H1 (cell line): ENCODE results near the gene SNRNP70. TPM values are rescaled to one million over a fixed set of nuclear protein-coding genes. Genes with fewer than 3 reads are reported as not detected.

ENCODE experiments used
- CTCF ChIA-PET: fragments of 300-600 bp; sonication (Branson Sonifier 250); formaldehyde crosslinking; loops from one replicate; lab custom pipeline; 2021; ENCODE audit not compliant: partially characterized antibody; lab: Charles Lee
- POLR2A ChIA-PET: fragments of 300-600 bp; sonication (Branson Sonifier 250); formaldehyde crosslinking; loops from one replicate; lab custom pipeline; 2021; ENCODE audit warnings: inconsistent platforms; ENCODE audit not compliant: partially characterized antibody; lab: Charles Lee
- DNase-seq, 2 experiments: peaks; one replicate each; pipeline versions ENCODE4 v3.0.0 to v3.0.0-alpha.2; 2010 to 2022; ENCODE audit warnings: low spot score in 2 of 2, low read depth in 1 of 2, mixed read lengths in 1 of 2
- FAIRE-seq: peaks from 2 replicates; lab custom pipeline; 2011; peaks lifted over from hg19 to GRCh38; lab: Jason Lieb, UNC
- H2AFZ ChIP-seq: 2 replicates; pipeline ENCODE4 v1.8.1; 2012; ENCODE audit warnings: low read length, inconsistent platforms
- H2AK5ac ChIP-seq: 2 replicates; pipeline ENCODE4 v1.6.1; 2013; ENCODE audit warnings: low read depth, low read length
- H2BK120ac ChIP-seq: replicated peaks from 2 replicates; pipeline ENCODE3; 2013; ENCODE audit warnings: low read depth, low read length, inconsistent platforms
- H2BK12ac ChIP-seq: 2 replicates; pipeline ENCODE4 v1.6.1; 2013; ENCODE audit warnings: low read depth, low read length
- H2BK15ac ChIP-seq: 2 replicates; pipeline ENCODE4 v1.6.1; 2013; ENCODE audit warnings: low read length
- H2BK20ac ChIP-seq: 2 replicates; pipeline ENCODE4 v1.6.1; 2013; ENCODE audit warnings: low read length
- H2BK5ac ChIP-seq: 2 replicates; pipeline ENCODE4 v1.6.1; 2013; ENCODE audit warnings: low read depth, low read length
- H3K14ac ChIP-seq: 2 replicates; pipeline ENCODE4 v1.6.1; 2013; ENCODE audit warnings: inconsistent platforms; ENCODE audit not compliant: insufficient read length
- H3K18ac ChIP-seq: 2 replicates; pipeline ENCODE4 v1.6.1; 2013; ENCODE audit warnings: low read length; ENCODE audit errors: extremely low read depth
- H3K23ac ChIP-seq: 2 replicates; pipeline ENCODE4 v1.6.1; 2013; ENCODE audit warnings: inconsistent platforms; ENCODE audit not compliant: insufficient read length
- H3K23me2 ChIP-seq: 2 replicates; pipeline ENCODE4 v1.6.1; 2013; ENCODE audit warnings: low read depth, low read length
- H3K27ac ChIP-seq: 2 replicates; pipeline ENCODE4 v1.6.1; 2011; ENCODE audit warnings: low read depth, low read length, inconsistent platforms
- H3K27me3 ChIP-seq, 4 experiments: replicated peaks in 1 of 4; 1 replicate in 1 of 4; 2 replicates in 3 of 4; pipeline versions ENCODE4 v1.6.1 to v1.8.1; 2011 to 2013; ENCODE audit warnings: low read length in 3 of 4, mild to moderate bottlenecking in 3 of 4, inconsistent platforms in 2 of 4, mixed read lengths in 2 of 4, moderate library complexity in 1 of 4; ENCODE audit not compliant: control insufficient read depth in 3 of 4, insufficient read depth in 3 of 4; ENCODE audit errors: extremely low read depth in 1 of 4
- H3K36me3 ChIP-seq, 4 experiments: 2 replicates each; pipeline versions ENCODE4 v1.6.1 to v1.8.1; 2011 to 2013; ENCODE audit warnings: mild to moderate bottlenecking in 4 of 4, low read length in 3 of 4, moderate library complexity in 2 of 4, control low read depth in 1 of 4, inconsistent platforms in 1 of 4; ENCODE audit not compliant: insufficient read depth in 4 of 4, control insufficient read depth in 2 of 4
- H3K4ac ChIP-seq: replicated peaks from 2 replicates; pipeline ENCODE3; 2013; ENCODE audit warnings: low read length, low read depth, mixed read lengths, inconsistent platforms; ENCODE audit not compliant: insufficient read length
- H3K4me1 ChIP-seq, 4 experiments: replicated peaks in 1 of 4; 1 replicate in 1 of 4; 2 replicates in 3 of 4; pipeline versions ENCODE4 v1.6.1 to v1.8.1; 2011 to 2013; ENCODE audit warnings: low read length in 3 of 4, inconsistent platforms in 2 of 4, mixed read lengths in 1 of 4; ENCODE audit not compliant: insufficient read depth in 4 of 4, control insufficient read depth in 3 of 4
- H3K4me2 ChIP-seq, 2 experiments: 2 replicates each; pipeline versions ENCODE4 v1.6.1 to v1.8.1; 2011 to 2013; ENCODE audit warnings: low read depth in 2 of 2, low read length in 2 of 2, control low read depth in 1 of 2, inconsistent platforms in 1 of 2, mild to moderate bottlenecking in 1 of 2; ENCODE audit not compliant: insufficient read depth in 1 of 2
- H3K4me3 ChIP-seq, 4 experiments: fragments of 200-600, 300-600 bp in 1 of 4; sonication (generic), shearing (Covaris generic), sonication (Bioruptor Twin) in 1 of 4; 2 replicates each; pipeline versions ENCODE4 v1.5.1 to v1.8.1; 2011 to 2016; ENCODE audit warnings: low read length in 4 of 4, low read depth in 3 of 4, control low read depth in 2 of 4, inconsistent platforms in 2 of 4, mild to moderate bottlenecking in 2 of 4, mixed read lengths in 1 of 4, moderate library complexity in 1 of 4; ENCODE audit not compliant: insufficient read depth in 2 of 4; ENCODE audit errors: extremely low read depth in 1 of 4
- H3K56ac ChIP-seq: replicated peaks from 2 replicates; pipeline ENCODE3; 2013; ENCODE audit warnings: low read depth, mild to moderate bottlenecking, mixed read lengths, low read length, inconsistent platforms; ENCODE audit not compliant: insufficient read length
- H3K79me1 ChIP-seq: 2 replicates; pipeline ENCODE4 v1.6.1; 2013; ENCODE audit warnings: low read depth, low read length, control low read depth
- H3K79me2 ChIP-seq, 2 experiments: 2 replicates each; pipeline versions ENCODE4 v1.6.1 to v1.8.1; 2012 to 2013; ENCODE audit warnings: low read length in 2 of 2, mild to moderate bottlenecking in 2 of 2, inconsistent platforms in 1 of 2; ENCODE audit not compliant: insufficient read depth in 2 of 2, control insufficient read depth in 1 of 2
- H3K9ac ChIP-seq, 4 experiments: replicated peaks in 1 of 4; 1 replicate in 1 of 4; 2 replicates in 3 of 4; pipeline versions ENCODE4 v1.6.1 to v1.8.1; 2011 to 2013; ENCODE audit warnings: low read depth in 3 of 4, low read length in 3 of 4, control low read depth in 2 of 4, mild to moderate bottlenecking in 2 of 4, moderate library complexity in 2 of 4, inconsistent platforms in 1 of 4; ENCODE audit errors: extremely low read depth in 1 of 4
- H3K9me3 ChIP-seq, 2 experiments: 2 replicates each; pipeline versions ENCODE4 v1.6.1 to v1.8.1; 2012 to 2013; ENCODE audit warnings: mild to moderate bottlenecking in 2 of 2, moderate library complexity in 2 of 2, control low read depth in 1 of 2, inconsistent platforms in 1 of 2, low read depth in 1 of 2, low read length in 1 of 2, mixed read lengths in 1 of 2; ENCODE audit not compliant: insufficient read depth in 2 of 2
- H4K20me1 ChIP-seq, 2 experiments: replicated peaks in 1 of 2; 2 replicates each; pipeline versions ENCODE3 to v1.8.1; 2011 to 2013; ENCODE audit warnings: inconsistent platforms in 2 of 2, low read length in 2 of 2, mild to moderate bottlenecking in 1 of 2; ENCODE audit not compliant: insufficient read depth in 2 of 2, control insufficient read depth in 1 of 2
- H4K5ac ChIP-seq: 2 replicates; pipeline ENCODE4 v1.6.1; 2013; ENCODE audit warnings: low read length, low read depth, mixed read lengths, inconsistent platforms; ENCODE audit not compliant: insufficient read length
- H4K8ac ChIP-seq: 2 replicates; pipeline ENCODE4 v1.8.0; 2013; ENCODE audit warnings: mild to moderate bottlenecking, moderate library complexity, low read length, inconsistent platforms; ENCODE audit not compliant: insufficient read depth; ENCODE audit errors: extremely low read depth
- H4K91ac ChIP-seq: replicated peaks from 2 replicates; pipeline ENCODE3; 2013; ENCODE audit warnings: low read length, mixed read lengths, inconsistent platforms; ENCODE audit not compliant: insufficient read length
- ASH2L ChIP-seq: fragments of 200-600, 300-600 bp; sonication (generic); IDR thresholded peaks from one replicate; pipeline ENCODE4 v1.7.1; 2017; ENCODE audit warnings: low read length
- CBX5 ChIP-seq: fragments of 300-800, 300-1000 bp; sonication (generic); IDR thresholded peaks from 2 replicates; pipeline ENCODE4 v1.7.1; 2016; ENCODE audit warnings: antibody characterized with exemption, low read length, low read depth
- CREB1 ChIP-seq: IDR thresholded peaks from 2 replicates; pipeline ENCODE4 v1.6.1; 2012; ENCODE audit warnings: inconsistent platforms
- EGR1 ChIP-seq: IDR thresholded peaks from 2 replicates; pipeline ENCODE4 v1.6.1; 2011; ENCODE audit warnings: low read depth, low read length, borderline replicate concordance
- JUND ChIP-seq: IDR thresholded peaks from 2 replicates; pipeline ENCODE4 v1.6.1; 2011; ENCODE audit warnings: mild to moderate bottlenecking, improper control_type of control experiment, low read length
- RAD21 ChIP-seq, 2 experiments: IDR thresholded peaks in 1 of 2; conservative IDR thresholded peaks in 1 of 2; 2 replicates each; pipeline ENCODE4 v1.6.1; 2011; ENCODE audit warnings: low read depth in 2 of 2, low read length in 2 of 2, improper control_type of control experiment in 1 of 2, inconsistent platforms in 1 of 2, mild to moderate bottlenecking in 1 of 2, moderate library complexity in 1 of 2
- RXRA ChIP-seq: IDR thresholded peaks from 2 replicates; pipeline ENCODE4 v1.6.1; 2011; ENCODE audit warnings: low read depth, mild to moderate bottlenecking, low read length, moderate library complexity; ENCODE audit not compliant: insufficient read depth
- SAP30 ChIP-seq: fragments of 300-600 bp; sonication (generic); IDR thresholded peaks from 2 replicates; pipeline ENCODE4 v1.7.1; 2012; ENCODE audit warnings: low read length, moderate library complexity, mild to moderate bottlenecking, inconsistent platforms; ENCODE audit not compliant: insufficient read depth, insufficient replicate concordance
- SUZ12 ChIP-seq: fragments of 200-600 bp; sonication (generic); IDR thresholded peaks from 2 replicates; pipeline ENCODE4 v1.6.1; 2012; ENCODE audit warnings: mild to moderate bottlenecking, inconsistent platforms, low read length, moderate library complexity, mixed read lengths
- TBP ChIP-seq: IDR thresholded peaks from 2 replicates; pipeline ENCODE4 v1.6.1; 2011; ENCODE audit warnings: low read depth, low read length, improper control_type of control experiment
- ZNF274 ChIP-seq: IDR thresholded peaks from 2 replicates; pipeline ENCODE4 v1.7.0; 2012; ENCODE audit warnings: low read length, borderline replicate concordance; ENCODE audit errors: extremely low read depth
- WGBS, 2 experiments: shearing (Covaris generic) in 1 of 2; methylation state at CpG; one replicate each; pipeline versions ENCODE4 v1.1.6 to v1.1.7; 2013 to 2015; ENCODE audit warnings: low lambda C conversion rate in 2 of 2, mixed read lengths in 2 of 2, inconsistent platforms in 1 of 2, low coverage in 1 of 2, missing lambda C conversion rate in 1 of 2; ENCODE audit not compliant: insufficient replicate concordance in 2 of 2, insufficient coverage in 1 of 2, insufficient read length in 1 of 2; ENCODE audit errors: extremely low coverage in 1 of 2, missing lambda C conversion rate in 1 of 2; 5-methylcytosine and 5-hydroxymethylcytosine counted together
- polyA plus RNA-seq, 7 experiments: library from polyadenylated mRNA; depleted of rRNA in 3 of 7; stranded (reverse) in 5 of 7; unstranded in 2 of 7; fragments of >200 nt in 5 of 7; fragments of 200-250 nt in 2 of 7; gene quantifications; 1 replicate in 5 of 7; 2 replicates in 1 of 7; 4 replicates in 1 of 7; pipeline versions ENCODE4 v1.2.1 to v1.2.3, GENCODE V29; 2011 to 2013; ENCODE audit warnings: missing spikeins in 2 of 7, mixed read lengths in 2 of 7
- total RNA-seq: library from RNA; stranded (reverse); fragmentation: NEBNext Ultra II Directional; extraction: Animal tissue kit (Norgen Biotek cat#: 25700); gene quantifications from 2 replicates; pipeline ENCODE4 v1.2.1, GENCODE V29; 2021

The SNRNP70 gene
- total and polyA plus RNA-seq, 2 of the 8 experiments (the other 6 are each of a cell fraction or from before 2014, with no cell fraction given) = 231 to 235 TPM

DNA sequence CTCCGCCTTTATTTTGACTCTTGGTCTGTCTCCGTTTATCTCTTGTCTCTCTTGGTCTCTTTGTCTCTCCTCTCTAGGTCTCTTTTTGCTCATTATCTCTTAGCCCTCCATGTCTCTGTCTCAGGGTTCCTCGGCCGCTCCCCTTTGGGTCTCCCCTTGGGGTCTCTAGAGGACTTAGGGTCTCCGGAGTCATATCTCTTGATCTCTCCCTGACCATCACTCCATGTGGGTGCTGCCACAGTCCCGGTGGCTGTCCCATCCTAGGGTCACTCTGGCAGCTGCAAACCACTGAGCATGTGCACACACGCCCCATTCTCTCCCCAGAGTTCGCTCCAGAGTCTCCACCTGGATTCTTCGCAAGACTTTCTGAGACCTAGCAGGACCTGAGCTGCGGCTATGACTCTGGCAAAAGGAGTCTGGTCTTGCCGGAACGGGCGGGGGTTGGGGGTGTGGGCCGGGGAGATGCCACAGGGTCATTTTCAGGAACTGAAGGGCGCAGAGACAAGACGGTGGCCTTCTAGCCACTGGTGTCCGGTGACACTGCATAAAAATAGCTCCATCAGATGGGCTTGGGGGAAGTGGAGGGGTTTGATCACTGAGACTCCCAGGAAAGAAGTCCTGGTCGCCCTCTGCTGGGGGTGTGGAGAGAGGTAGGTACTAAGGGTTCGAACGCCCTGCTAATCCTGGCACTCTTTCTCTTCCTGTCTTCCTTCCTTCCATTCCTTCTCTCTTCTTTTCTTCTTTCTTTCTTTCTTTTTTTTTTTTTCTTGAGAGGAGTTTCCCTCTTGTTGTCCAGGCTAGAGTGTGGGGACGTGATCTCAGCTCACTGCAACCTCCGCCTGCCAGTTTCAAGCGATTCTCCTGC is 11.5 kb upstream of the SNRNP70 start:
- 76% methylated on average over 23 of the region's 23 CpGs; no CpG with 5 or more reads in 1 of the 2 experiments for WGBS, 2 experiments
- no peaks in the 10 kb centered on the region for H3K79me2 ChIP-seq
- no peak overlapping the region for H3K4ac ChIP-seq
- peak; percentile 40 to 43 for TF ChIP-seq RAD21 (IDR thresholded peaks at IDR 0.05 in 1 of 2, conservative IDR thresholded peaks at IDR 0.05 in 1 of 2; ENCODE audit: low read depth in 2 of 2, low read length in 2 of 2)
- no peak for TF ChIP-seq TBP
- TF ChIP-seq CBX5 = no peak
- TF ChIP-seq JUND = no peak
- TF ChIP-seq SAP30 = no peak
- no peak for TF ChIP-seq SUZ12
- no peak for TF ChIP-seq ZNF274
- no peak for TF ChIP-seq ASH2L
- TF ChIP-seq EGR1 = no peak
- no peak for TF ChIP-seq CREB1
- no peak for TF ChIP-seq RXRA

More for the DNA sequence above, 11.5 kb upstream of the SNRNP70 start:
- H3K36me3 ChIP-seq = peaks cover 0 to 4% (median 0%) of the 10 kb centered on the region in 4 experiments; a peak in 1 of 8 replicates
- no peak overlapping the region for H2BK12ac ChIP-seq
- H3K56ac ChIP-seq = no peak overlapping the region
- H3K18ac ChIP-seq = no peak overlapping the region
- no peak overlapping the region; a peak in 1 of 4 replicates for H3K4me2 ChIP-seq
- peaks cover 0 to 2% (median 0%) of the 10 kb centered on the region in 4 experiments; a peak in 2 of 7 replicates for H3K4me1 ChIP-seq
- H3K9ac ChIP-seq = no peak overlapping the region
- peak in 1 of 2 experiments; percentile 60 for DNase-seq
- ChIA-PET POLR2A (interaction anchor here (0.7 to 1.5 kb wide), 5 partner anchors 13 to 140 kb away, joined by 3 to 8 read pairs (median 3); no protein-coding TSS in a partner anchor), CTCF (interaction anchor here (0.6 to 3.8 kb wide), 25 partner anchors 8 to 152 kb away, joined by 3 to 26 read pairs (median 5); partner anchors contain the start of genes CGB7, NTF4 and RUVBL2)
- no peak overlapping the region for H3K23ac ChIP-seq
- H3K27me3 ChIP-seq = peaks cover 26 to 49% (median 47%) of the 10 kb centered on the region in 4 experiments
- no peak overlapping the region for H4K91ac ChIP-seq
- H3K14ac ChIP-seq = no peak overlapping the region
- H4K8ac ChIP-seq = no peak overlapping the region; the same call in 1 of the 2 replicates
- H3K23me2 ChIP-seq = no peaks in the 10 kb centered on the region; the same call in 1 of the 2 replicates
- no peak overlapping the region for H4K5ac ChIP-seq
- H3K9me3 ChIP-seq = peaks cover 0 to 5% of the 10 kb centered on the region in 2 experiments; a peak in 1 of 4 replicates
- no peak overlapping the region for H2BK5ac ChIP-seq
- H2BK15ac ChIP-seq = no peak overlapping the region
- FAIRE-seq = no peak
- no peaks in the 10 kb centered on the region for H3K79me1 ChIP-seq
- H2BK120ac ChIP-seq = no peak overlapping the region
- no peak overlapping the region for H2BK20ac ChIP-seq
- no peak overlapping the region for H2AK5ac ChIP-seq
- no peak overlapping the region for H3K27ac ChIP-seq
- H3K4me3 ChIP-seq = no peak overlapping the region
- H2AFZ ChIP-seq = no peak overlapping the region
- no peaks in the 10 kb centered on the region for H4K20me1 ChIP-seq
